Measurements from ENCODE around the gene RGL2. TPM values are rescaled to one million over a fixed set of nuclear protein-coding genes. Genes with fewer than 3 reads are reported as not detected.
A peak's percentile ranks its signal among the peaks of the same experiment; 100 is the strongest.
"Not testable (repeated sequence)": the region's sequence is repeated elsewhere in the genome, so short reads cannot be mapped to it uniquely, and the experiment has no call there.

Gene RGL2
- polyA plus RNA-seq, 2 of the 4 experiments (the other 2 are of a cell fraction): 11.6 to 13.9 TPM

DNA sequence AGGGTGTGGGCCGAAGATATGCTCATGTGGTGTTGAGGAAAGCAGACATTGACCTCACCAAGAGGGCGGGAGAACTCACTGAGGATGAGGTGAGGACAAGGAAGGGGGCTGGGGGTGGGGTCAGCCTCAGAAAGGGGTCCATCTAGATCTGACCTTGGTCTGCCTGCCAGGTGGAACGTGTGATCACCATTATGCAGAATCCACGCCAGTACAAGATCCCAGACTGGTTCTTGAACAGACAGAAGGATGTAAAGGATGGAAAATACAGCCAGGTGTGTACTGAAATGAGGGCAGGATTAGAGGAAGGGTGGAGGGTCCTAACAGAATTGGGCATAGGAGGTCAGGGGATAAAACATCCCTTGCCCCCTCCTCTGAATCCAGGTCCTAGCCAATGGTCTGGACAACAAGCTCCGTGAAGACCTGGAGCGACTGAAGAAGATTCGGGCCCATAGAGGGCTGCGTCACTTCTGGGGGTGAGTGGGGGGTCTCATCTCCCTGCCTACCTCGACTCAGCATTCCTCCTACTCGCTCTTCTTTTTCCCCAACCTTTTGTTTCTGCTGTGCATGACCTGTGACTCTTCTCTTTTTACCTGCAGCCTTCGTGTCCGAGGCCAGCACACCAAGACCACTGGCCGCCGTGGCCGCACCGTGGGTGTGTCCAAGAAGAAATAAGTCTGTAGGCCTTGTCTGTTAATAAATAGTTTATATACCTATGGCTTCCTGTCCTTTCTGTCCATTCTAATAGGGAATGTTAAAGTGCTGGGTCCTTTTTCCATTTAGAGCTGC lies 22.8 kb downstream of the RGL2 start:
- TF ChIP-seq FOSB (CRISPR knock-in tag; IDR thresholded peaks at IDR 0.05): peak; percentile 42; the same call in 1 of the 2 replicates
- ChIA-PET CTCF (interaction anchor here (0.8 to 5.7 kb wide), 4 partner anchors 12 to 27 kb away, joined by 3 to 44 read pairs (median 14); partner anchors contain the start of genes PFDN6, RGL2 and WDR46), POLR2A (interaction anchor here (0.6 to 2.1 kb wide), 3 partner anchors 13 to 71 kb away, joined by 3 to 10 read pairs (median 3); partner anchors contain the start of genes HSD17B8, PFDN6 and WDR46)
- peak overlapping the region; percentile 68 to 97; a peak in 4 of 6 replicates for H3K27ac ChIP-seq
- FAIRE-seq; H3K9me3 ChIP-seq; DNase-seq (ENCODE audit: low read depth in 1 of 2, low spot score in 1 of 2); ATAC-seq: not testable (repeated sequence)
- H3K4me2 ChIP-seq: peak overlapping the region; percentile 91
- H3K4me3 ChIP-seq: peak overlapping the region; percentile 87
- peaks cover 41% of the 10 kb centered on the region for H3K4me1 ChIP-seq
- 69% methylated on average over 16 of the region's 16 CpGs for WGBS (ENCODE audit: missing lambda C conversion rate)

DNA sequence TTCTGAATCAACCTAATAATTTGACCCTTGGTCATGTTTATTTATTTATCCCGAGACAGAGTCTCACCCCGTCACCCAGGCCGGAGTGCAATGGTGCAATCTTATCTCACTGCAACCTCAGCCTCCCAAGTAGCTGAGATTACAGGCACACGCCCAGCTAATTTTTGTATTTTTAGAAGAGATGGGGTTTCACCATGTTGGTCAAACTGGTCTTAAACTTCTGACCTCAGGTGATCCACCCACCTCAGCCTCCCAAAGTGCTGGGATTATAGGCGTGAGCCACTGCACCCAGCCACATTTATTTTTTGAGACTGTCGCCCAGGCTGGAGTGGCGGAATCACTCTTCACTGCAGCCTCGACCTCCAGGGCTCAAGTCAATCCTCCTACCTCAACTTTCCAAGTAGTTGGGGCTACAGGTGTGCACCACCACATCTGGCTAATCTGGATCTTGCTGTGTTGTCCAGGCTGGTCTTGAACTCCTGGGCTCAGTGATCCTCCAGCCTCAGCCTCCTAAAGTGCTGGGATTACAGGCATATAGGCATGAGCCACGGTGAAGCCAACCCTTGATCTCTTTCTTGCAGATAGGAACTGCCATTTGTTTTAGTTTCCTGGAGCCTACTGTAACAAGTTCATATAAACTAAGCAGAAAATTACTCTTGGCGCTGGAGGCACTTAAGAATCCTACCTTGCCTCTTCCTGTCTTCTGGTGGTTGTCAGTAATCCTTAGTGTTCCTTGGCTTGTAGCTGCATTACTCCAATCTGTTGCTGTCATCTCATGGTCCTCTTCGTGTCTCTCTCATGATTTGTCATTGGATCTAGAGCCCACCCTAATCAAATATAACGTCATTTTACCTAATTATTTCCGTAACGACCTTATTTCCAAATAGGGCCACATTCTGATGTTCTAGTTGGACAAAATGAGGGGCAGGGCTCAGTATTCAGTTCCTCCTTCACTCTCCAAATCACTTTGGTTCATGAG lies 24.5 kb downstream of the RGL2 start:
- FAIRE-seq (no peak), DNase-seq (ENCODE audit: low read depth in 1 of 2, low spot score in 1 of 2) (no peak), ATAC-seq (no peak)
- Histone ChIP-seq H3K27ac (peak overlapping the region; percentile 91 to 97; a peak in 4 of 6 replicates), H3K9me3 (no peaks in the 10 kb centered on the region), H3K4me2 (peak overlapping the region; percentile 91), H3K4me1 (peaks cover 45% of the 10 kb centered on the region), H3K4me3 (peak overlapping the region; percentile 87)
- POLR2A ChIA-PET: no interaction called here
- no peak for TF ChIP-seq ATOH8 (CRISPR knock-in tag; IDR thresholded peaks at IDR 0.05; ENCODE audit: low read depth)
- TF ChIP-seq KDM5A (IDR thresholded peaks at IDR 0.05): no peak
- TF ChIP-seq CBX2 (IDR thresholded peaks at IDR 0.05; ENCODE audit: borderline replicate concordance, low read depth): no peak
- WGBS (ENCODE audit: missing lambda C conversion rate): 29% methylated on average over 13 of the region's 14 CpGs
- CTCF ChIA-PET: interaction anchor here (1.2 kb wide), 1 partner anchor 26 kb away, joined by 4 read pairs; no protein-coding TSS in a partner anchor

DNA sequence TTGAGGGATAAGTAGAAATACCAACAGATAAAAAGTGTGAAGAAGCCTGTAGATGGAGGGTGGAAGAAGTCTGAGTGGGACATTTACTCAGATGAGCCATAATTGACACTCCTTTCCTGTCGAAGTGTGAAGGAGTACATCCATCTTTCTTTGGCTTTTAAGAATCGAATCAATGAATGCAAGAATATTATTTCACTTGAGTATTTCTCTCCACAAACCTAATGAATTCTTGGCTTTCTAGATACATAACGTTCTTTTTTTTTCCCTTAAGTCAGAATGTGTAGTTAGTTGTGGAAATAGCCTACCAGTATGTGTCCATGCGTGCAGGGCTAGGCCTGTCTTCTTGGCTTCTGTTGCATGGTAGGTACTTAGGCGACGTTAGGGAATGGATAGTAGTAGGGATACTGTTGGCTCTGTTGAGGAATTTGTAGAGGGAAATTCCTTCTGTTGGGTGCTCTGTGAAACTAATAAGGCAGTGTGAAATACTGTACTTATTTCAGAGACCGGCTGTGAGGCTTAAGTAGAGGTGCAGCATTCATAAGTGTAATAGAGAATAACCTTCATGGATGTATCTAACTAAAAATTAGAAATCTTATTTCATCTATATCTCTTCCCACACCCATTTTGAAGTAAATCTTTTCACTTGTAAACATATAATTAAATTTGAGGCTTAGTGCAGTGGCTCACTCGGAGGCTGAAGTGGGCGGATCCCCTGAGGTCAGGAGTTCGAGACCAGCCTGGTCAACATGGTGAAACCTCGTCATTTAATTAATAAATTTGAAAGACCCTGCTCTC lies 25.4 kb downstream of the RGL2 start:
- H3K4me1 ChIP-seq: peaks cover 45% of the 10 kb centered on the region
- no peak for FAIRE-seq
- ChIA-PET POLR2A (no interaction called here), CTCF (no interaction called here)
- no peak for ATAC-seq
- peak overlapping the region; percentile 87 for H3K4me3 ChIP-seq
- peak overlapping the region; percentile 91 for H3K4me2 ChIP-seq
- WGBS (ENCODE audit: missing lambda C conversion rate): 13% methylated on average over 11 of the region's 11 CpGs
- TF ChIP-seq, protein P1, sequence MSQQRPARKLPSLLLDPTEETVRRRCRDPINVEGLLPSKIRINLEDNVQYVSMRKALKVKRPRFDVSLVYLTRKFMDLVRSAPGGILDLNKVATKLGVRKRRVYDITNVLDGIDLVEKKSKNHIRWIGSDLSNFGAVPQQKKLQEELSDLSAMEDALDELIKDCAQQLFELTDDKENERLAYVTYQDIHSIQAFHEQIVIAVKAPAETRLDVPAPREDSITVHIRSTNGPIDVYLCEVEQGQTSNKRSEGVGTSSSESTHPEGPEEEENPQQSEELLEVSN (IDR thresholded peaks at IDR 0.05; ENCODE audit: borderline replicate concordance, low read depth): no peak
- TF ChIP-seq, protein P2, sequence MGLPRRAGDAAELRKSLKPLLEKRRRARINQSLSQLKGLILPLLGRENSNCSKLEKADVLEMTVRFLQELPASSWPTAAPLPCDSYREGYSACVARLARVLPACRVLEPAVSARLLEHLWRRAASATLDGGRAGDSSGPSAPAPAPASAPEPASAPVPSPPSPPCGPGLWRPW (IDR thresholded peaks at IDR 0.05): no peak
- TF ChIP-seq TFCP2L1 (CRISPR knock-in tag; IDR thresholded peaks at IDR 0.05): no peak
- DNase-seq (ENCODE audit: low read depth in 1 of 2, low spot score in 1 of 2): no peak
- no peaks in the 10 kb centered on the region for H3K9me3 ChIP-seq
- peak overlapping the region; percentile 91 to 97 for H3K27ac ChIP-seq

DNA sequence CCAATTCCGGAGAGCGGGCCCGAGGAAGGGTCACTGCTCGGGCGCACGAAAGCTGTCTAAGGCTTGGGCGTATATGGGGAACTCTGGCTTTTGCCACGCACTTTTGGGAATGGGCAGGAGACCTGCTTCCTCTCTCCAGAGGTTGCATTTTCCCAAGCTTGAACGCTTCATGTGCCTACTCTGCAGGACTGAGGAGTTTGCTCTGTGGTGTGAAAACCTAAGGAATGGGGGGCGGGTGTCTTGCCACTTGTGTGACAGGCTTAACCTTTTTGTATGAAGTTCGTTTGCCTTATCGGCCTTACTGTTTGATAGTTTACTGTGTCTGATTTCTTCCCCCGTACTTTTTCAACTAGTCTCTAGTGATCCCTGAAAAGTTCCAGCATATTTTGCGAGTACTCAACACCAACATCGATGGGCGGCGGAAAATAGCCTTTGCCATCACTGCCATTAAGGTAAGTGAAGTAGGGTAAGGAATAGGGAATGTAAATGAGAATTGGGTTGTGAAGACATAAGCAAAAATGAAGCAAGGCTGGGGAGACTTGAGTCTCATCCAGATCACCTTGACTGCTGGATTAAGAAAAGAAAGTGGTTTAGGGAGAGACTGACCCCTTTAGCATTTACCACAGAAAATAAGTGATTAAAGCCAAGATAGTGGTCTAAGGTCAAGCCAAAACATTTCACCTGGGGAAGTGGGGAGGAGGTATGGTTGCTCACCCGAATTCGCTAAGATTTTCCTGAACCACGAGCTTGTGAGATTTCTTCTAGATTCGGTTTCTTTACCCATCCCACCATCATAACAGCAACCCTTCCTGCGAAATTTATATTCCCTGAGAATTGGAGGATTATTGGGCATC lies 26.2 kb downstream of the RGL2 start:
- H3K4me2 ChIP-seq: peak overlapping the region; percentile 91
- WGBS (ENCODE audit: missing lambda C conversion rate): under 1% methylated on average over 21 of the region's 22 CpGs
- ATAC-seq (peak; percentile 25 to 42; a peak in 5 of 6 replicates), FAIRE-seq (no peak), DNase-seq (ENCODE audit: low read depth in 1 of 2, low spot score in 1 of 2) (no peak)
- H3K27ac ChIP-seq: peak overlapping the region; percentile 91 to 97
- no peaks in the 10 kb centered on the region for H3K9me3 ChIP-seq
- H3K4me1 ChIP-seq: peaks cover 45% of the 10 kb centered on the region
- H3K4me3 ChIP-seq: peak overlapping the region; percentile 87
- CTCF ChIA-PET: interaction anchor here (0.9 to 2.6 kb wide), 4 partner anchors 9 to 27 kb away, joined by 3 to 6 read pairs (median 4); no protein-coding TSS in a partner anchor
- TF ChIP-seq CHD2 (IDR thresholded peaks at IDR 0.05; ENCODE audit: low read length, partially characterized antibody) (no peak), RFX5 (IDR thresholded peaks at IDR 0.05) (no peak), GATA3 (IDR thresholded peaks at IDR 0.05; ENCODE audit: borderline replicate concordance) (no peak), FOSB (CRISPR knock-in tag; IDR thresholded peaks at IDR 0.05) (no peak), JUN (IDR thresholded peaks at IDR 0.05) (peak; percentile 5 to 58; a peak in 4 of 5 replicates), FOSL2 (IDR thresholded peaks at IDR 0.05) (no peak), FOSL2 (CRISPR knock-in tag; IDR thresholded peaks at IDR 0.05) (no peak), HDAC2 (IDR thresholded peaks at IDR 0.05) (no peak)
- TF ChIP-seq, protein P1 (IDR thresholded peaks at IDR 0.05; ENCODE audit: borderline replicate concordance, low read depth): no peak
- POLR2A ChIA-PET: interaction anchor here (0.9 to 2.8 kb wide), 9 partner anchors 8 to 304 kb away, joined by 3 to 16 read pairs (median 11); partner anchors contain the start of genes BRD2, PFDN6, RGL2 and WDR46

Data from A549 (cell line).